ENCODE data around the gene DPEP2NB.
A peak's percentile ranks its signal among the peaks of the same experiment; 100 is the strongest.
"Not testable (repeated sequence)": the region's sequence is repeated elsewhere in the genome, so short reads cannot be mapped to it uniquely, and the experiment has no call there.

The DPEP2NB gene

GRCh38 chr16:67977469-67978227 lies 38.1 kb downstream of the DPEP2NB start:
- Histone ChIP-seq H3K4me3 (ENCODE audit: low read length) (no peak overlapping the region), H3K27me3 (ENCODE audit: control insufficient read depth, insufficient read depth, low read length) (no peaks in the 10 kb centered on the region), H3K36me3 (ENCODE audit: control insufficient read depth, low read depth, low read length) (no peaks in the 10 kb centered on the region), H3K4me1 (ENCODE audit: control insufficient read depth, low read depth, low read length) (no peaks in the 10 kb centered on the region), H3K9me3 (ENCODE audit: control insufficient read depth, low read depth, low read length) (no peaks in the 10 kb centered on the region), H3K9ac (ENCODE audit: low read length) (no peak overlapping the region), H3K27ac (ENCODE audit: low read length) (no peak overlapping the region)

DNA sequence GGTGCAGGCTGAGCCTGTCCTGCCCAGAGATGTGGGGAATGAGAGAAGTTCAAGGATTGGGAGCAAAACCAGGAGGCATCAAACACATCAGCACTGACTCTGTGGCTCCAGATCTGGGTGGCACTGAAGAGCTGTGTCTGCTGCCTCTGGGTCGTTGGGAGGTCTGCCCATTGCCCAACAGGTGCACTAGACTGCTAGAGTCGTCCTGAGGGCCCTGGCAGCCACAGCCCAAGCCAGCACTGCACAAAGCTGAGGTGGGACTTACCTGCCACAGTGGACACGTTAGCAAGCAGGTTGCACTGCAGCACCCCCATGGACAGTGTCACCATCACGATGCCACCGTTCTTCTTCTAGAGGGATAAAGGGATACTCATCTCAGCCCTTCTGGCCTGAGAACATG lies 38.7 kb downstream of the DPEP2NB start:
- H3K4me3 ChIP-seq (ENCODE audit: low read length) = no peak overlapping the region
- H3K9ac ChIP-seq (ENCODE audit: low read length) = no peak overlapping the region
- no peak overlapping the region for H3K27ac ChIP-seq (ENCODE audit: low read length)
- H3K9me3 ChIP-seq (ENCODE audit: control insufficient read depth, low read depth, low read length) = no peaks in the 10 kb centered on the region
- H3K36me3 ChIP-seq (ENCODE audit: control insufficient read depth, low read depth, low read length) = no peaks in the 10 kb centered on the region
- H3K27me3 ChIP-seq (ENCODE audit: control insufficient read depth, insufficient read depth, low read length) = no peaks in the 10 kb centered on the region
- no peaks in the 10 kb centered on the region for H3K4me1 ChIP-seq (ENCODE audit: control insufficient read depth, low read depth, low read length)

- no peak overlapping the region for H3K9ac ChIP-seq (ENCODE audit: low read length)
- no peaks in the 10 kb centered on the region for H3K9me3 ChIP-seq (ENCODE audit: control insufficient read depth, low read depth, low read length)
- H3K27ac ChIP-seq (ENCODE audit: low read length) = no peak overlapping the region
- no peaks in the 10 kb centered on the region for H3K4me1 ChIP-seq (ENCODE audit: control insufficient read depth, low read depth, low read length)
- no peak overlapping the region for H3K4me3 ChIP-seq (ENCODE audit: low read length)
- no peaks in the 10 kb centered on the region for H3K36me3 ChIP-seq (ENCODE audit: control insufficient read depth, low read depth, low read length)
- H3K27me3 ChIP-seq (ENCODE audit: control insufficient read depth, insufficient read depth, low read length) = no peaks in the 10 kb centered on the region
These were observed 39.5 kb downstream of the DPEP2NB start for GRCh38 chr16:67976205-67976604.

DNA sequence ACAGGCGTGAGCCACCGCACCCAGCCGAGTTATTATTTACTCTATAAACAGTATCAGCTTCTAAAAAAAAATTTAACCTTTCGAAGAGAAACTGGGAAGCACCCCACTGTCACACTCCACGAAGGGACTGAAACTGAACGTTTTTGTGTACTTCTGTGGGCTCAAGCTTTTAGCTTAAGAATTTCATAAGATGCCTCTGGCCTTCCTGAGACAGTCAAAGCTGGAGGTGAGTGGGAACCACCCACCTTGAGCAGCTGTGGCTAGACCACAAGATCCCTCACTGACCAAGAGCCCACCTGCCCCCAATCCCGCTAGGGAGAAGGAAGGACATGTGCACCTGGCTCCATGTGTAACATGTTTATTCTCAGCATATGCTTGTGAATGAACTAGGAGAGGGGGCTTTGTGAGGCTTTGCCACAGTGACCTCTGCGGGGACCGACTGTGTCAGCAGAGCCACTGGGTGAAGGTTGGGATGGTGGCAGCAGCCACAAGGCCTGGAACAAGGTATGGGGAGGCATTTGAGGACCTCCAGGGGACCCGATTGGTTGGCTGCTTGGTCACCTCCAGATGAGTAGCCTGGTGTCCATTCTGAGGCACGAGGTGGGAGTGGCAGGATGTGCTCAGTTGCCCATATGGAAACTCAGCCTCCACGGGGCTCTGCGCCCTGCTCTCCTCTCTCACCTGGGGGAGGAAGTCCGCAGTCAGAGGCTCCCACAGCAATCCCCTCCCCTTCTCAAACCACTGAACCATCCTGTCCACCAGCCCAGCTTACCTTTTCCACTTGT lies 40.2 kb downstream of the DPEP2NB start:
- H3K27me3 ChIP-seq (ENCODE audit: control insufficient read depth, insufficient read depth, low read length) = no peaks in the 10 kb centered on the region
- H3K4me1 ChIP-seq (ENCODE audit: control insufficient read depth, low read depth, low read length) = no peaks in the 10 kb centered on the region
- H3K4me3 ChIP-seq (ENCODE audit: low read length) = no peak overlapping the region
- no peaks in the 10 kb centered on the region for H3K36me3 ChIP-seq (ENCODE audit: control insufficient read depth, low read depth, low read length)
- H3K9me3 ChIP-seq (ENCODE audit: control insufficient read depth, low read depth, low read length) = no peaks in the 10 kb centered on the region
- H3K9ac ChIP-seq (ENCODE audit: low read length) = no peak overlapping the region
- no peak overlapping the region for H3K27ac ChIP-seq (ENCODE audit: low read length)

DNA sequence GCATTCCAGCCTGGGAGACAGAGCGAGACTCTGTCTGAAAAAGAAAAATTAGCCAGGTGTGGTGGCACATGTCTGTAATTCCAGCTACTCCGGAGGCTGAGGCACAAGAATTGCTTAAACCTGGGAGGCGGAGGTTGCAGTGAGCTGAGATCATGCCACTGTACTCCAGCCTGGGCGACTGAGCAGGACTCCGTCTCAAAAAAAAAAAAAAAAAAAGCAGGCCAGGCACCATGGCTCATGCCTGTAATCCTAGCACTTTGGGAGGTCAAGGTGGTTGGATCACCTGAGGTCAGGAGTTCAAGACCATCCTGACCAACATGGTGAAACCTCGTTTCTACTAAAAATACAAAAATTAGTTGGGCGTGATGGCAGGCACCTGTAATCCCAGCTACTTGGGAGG lies 43.4 kb downstream of the DPEP2NB start:
- H3K4me1 ChIP-seq (ENCODE audit: control insufficient read depth, low read depth, low read length); H3K9me3 ChIP-seq (ENCODE audit: control insufficient read depth, low read depth, low read length); H3K4me3 ChIP-seq (ENCODE audit: low read length); H3K27ac ChIP-seq (ENCODE audit: low read length); H3K36me3 ChIP-seq (ENCODE audit: control insufficient read depth, low read depth, low read length); H3K27me3 ChIP-seq (ENCODE audit: control insufficient read depth, insufficient read depth, low read length); H3K9ac ChIP-seq (ENCODE audit: low read length): not testable (repeated sequence)

GRCh38 chr16:67971111-67971510 lies 44.6 kb downstream of the DPEP2NB start:
- no peaks in the 10 kb centered on the region for H3K9me3 ChIP-seq (ENCODE audit: control insufficient read depth, low read depth, low read length)
- peaks cover 14% of the 10 kb centered on the region for H3K4me1 ChIP-seq (ENCODE audit: control insufficient read depth, low read depth, low read length)
- H3K27me3 ChIP-seq (ENCODE audit: control insufficient read depth, insufficient read depth, low read length) = no peaks in the 10 kb centered on the region
- H3K36me3 ChIP-seq (ENCODE audit: control insufficient read depth, low read depth, low read length) = no peaks in the 10 kb centered on the region
- H3K27ac ChIP-seq (ENCODE audit: low read length) = no peak overlapping the region
- H3K9ac ChIP-seq (ENCODE audit: low read length) = no peak overlapping the region
- no peak overlapping the region for H3K4me3 ChIP-seq (ENCODE audit: low read length)

GRCh38 chr16:67969254-67970039 lies 46.3 kb downstream of the DPEP2NB start:
- no peak overlapping the region for H3K27ac ChIP-seq (ENCODE audit: low read length)
- no peak overlapping the region for H3K9ac ChIP-seq (ENCODE audit: low read length)
- no peaks in the 10 kb centered on the region for H3K27me3 ChIP-seq (ENCODE audit: control insufficient read depth, insufficient read depth, low read length)
- H3K36me3 ChIP-seq (ENCODE audit: control insufficient read depth, low read depth, low read length) = no peaks in the 10 kb centered on the region
- H3K9me3 ChIP-seq (ENCODE audit: control insufficient read depth, low read depth, low read length) = no peaks in the 10 kb centered on the region
- peak overlapping the region; percentile 68 for H3K4me3 ChIP-seq (ENCODE audit: low read length)
- H3K4me1 ChIP-seq (ENCODE audit: control insufficient read depth, low read depth, low read length) = peaks cover 14% of the 10 kb centered on the region

DNA sequence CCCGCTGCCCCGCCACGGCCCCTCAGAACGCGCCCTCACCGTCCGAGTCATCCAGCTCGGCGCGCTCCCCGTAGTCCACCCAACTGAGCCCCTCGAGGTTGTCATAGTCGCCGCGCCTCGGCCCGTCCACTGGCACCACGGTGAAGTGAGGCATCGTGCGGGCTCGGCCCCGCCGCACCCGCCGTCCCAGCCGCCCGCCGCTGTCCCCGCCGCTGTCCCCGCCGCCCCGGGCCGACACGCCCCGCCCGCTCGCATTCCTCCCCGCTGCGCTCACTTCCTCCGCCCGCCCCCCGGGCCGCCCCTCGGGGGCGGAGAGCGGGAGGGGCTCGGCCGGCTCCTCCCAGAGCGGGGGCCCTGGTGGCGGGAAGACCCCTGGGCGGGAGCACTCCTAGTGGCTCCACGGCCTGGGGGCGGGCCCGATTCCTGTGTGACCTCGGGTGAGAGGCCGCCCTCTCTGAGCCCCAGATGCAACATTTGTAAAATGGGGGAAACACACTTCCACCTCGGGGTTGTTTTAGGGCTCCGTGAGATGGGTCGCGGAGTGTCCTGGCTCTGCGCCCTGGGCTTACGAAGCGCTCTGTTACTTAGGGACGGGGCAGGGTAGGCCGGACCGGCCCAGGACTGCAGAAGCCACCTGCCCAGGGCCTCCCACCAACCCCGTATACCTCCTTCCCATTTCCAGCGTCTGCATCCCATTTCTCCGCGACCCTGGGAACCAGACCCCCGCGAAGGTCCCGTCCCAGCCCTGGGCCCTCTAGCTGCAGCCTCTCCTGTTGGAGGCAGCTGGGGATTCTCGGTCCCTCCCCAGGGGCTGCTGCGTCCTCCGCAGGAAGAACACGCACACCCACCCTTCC lies 47.1 kb downstream of the DPEP2NB start, which contains the start of gene SLC12A4:
Gene SLC12A4 (minus strand): TSS at position 238 of the 854 bp plus-strand sequence. CDS start 84 bp downstream, at position 154.
- no peaks in the 10 kb centered on the region for H3K36me3 ChIP-seq (ENCODE audit: control insufficient read depth, low read depth, low read length)
- no peaks in the 10 kb centered on the region for H3K27me3 ChIP-seq (ENCODE audit: control insufficient read depth, insufficient read depth, low read length)
- H3K9me3 ChIP-seq (ENCODE audit: control insufficient read depth, low read depth, low read length) = no peaks in the 10 kb centered on the region
- peaks cover 14% of the 10 kb centered on the region for H3K4me1 ChIP-seq (ENCODE audit: control insufficient read depth, low read depth, low read length)
- peak within 1 kb of the TSS; percentile 68 for H3K4me3 ChIP-seq (ENCODE audit: low read length)
- peak within 1 kb of the TSS; percentile 19 for H3K9ac ChIP-seq (ENCODE audit: low read length)
- H3K27ac ChIP-seq (ENCODE audit: low read length) = no peak within 1 kb of the TSS

DNA sequence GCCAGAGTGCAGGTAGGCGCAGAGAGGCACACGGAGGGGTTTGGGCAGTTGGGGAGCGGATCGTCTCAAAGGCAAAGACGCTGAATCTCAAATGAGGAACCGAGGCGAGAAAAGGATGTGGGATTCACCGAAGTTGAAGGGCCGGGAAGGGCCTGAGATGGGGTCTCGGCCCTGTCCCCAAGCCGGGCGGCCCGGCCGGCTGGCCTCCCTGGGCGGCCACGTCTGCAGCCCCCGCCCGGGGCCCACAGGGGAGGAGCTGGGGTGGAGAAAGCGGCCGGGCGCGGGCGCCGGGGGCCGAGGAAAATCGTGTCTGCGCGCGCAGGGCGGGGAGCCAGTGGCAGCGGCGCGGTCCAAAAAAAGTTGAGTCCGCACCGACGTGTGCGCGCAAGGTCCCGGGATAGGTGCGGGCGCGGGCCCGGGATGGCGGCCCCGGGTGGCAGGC lies 47.7 kb downstream of the DPEP2NB start:
- peaks cover 14% of the 10 kb centered on the region for H3K4me1 ChIP-seq (ENCODE audit: control insufficient read depth, low read depth, low read length)
- no peak overlapping the region for H3K27ac ChIP-seq (ENCODE audit: low read length)
- no peaks in the 10 kb centered on the region for H3K27me3 ChIP-seq (ENCODE audit: control insufficient read depth, insufficient read depth, low read length)

GRCh38 chr16:67967183-67967957 lies 48.3 kb downstream of the DPEP2NB start:
- H3K9me3 ChIP-seq (ENCODE audit: control insufficient read depth, low read depth, low read length) = no peaks in the 10 kb centered on the region
- H3K9ac ChIP-seq (ENCODE audit: low read length) = peak overlapping the region; percentile 19
- peaks cover 14% of the 10 kb centered on the region for H3K4me1 ChIP-seq (ENCODE audit: control insufficient read depth, low read depth, low read length)
- H3K27ac ChIP-seq (ENCODE audit: low read length) = no peak overlapping the region
- peak overlapping the region; percentile 68 for H3K4me3 ChIP-seq (ENCODE audit: low read length)
- H3K36me3 ChIP-seq (ENCODE audit: control insufficient read depth, low read depth, low read length) = peaks cover 8% of the 10 kb centered on the region
- no peaks in the 10 kb centered on the region for H3K27me3 ChIP-seq (ENCODE audit: control insufficient read depth, insufficient read depth, low read length)

More for the DNA sequence above, 47.7 kb downstream of the DPEP2NB start:
- Histone ChIP-seq H3K9ac (ENCODE audit: low read length) (peak overlapping the region; percentile 19), H3K9me3 (ENCODE audit: control insufficient read depth, low read depth, low read length) (no peaks in the 10 kb centered on the region), H3K4me3 (ENCODE audit: low read length) (peak overlapping the region; percentile 68), H3K36me3 (ENCODE audit: control insufficient read depth, low read depth, low read length) (peaks cover 2% of the 10 kb centered on the region)
